NT2/D1 (cell line): ENCODE data around the gene POLN.

Experiments used
- SUZ12 ChIP-seq: IDR thresholded peaks from 2 replicates; pipeline ENCODE4 v1.6.1; 2011; ENCODE audit not compliant: insufficient read length, insufficient read depth; ENCODE audit errors: extremely low read depth
- ZNF274 ChIP-seq: IDR thresholded peaks from 2 replicates; pipeline ENCODE4 v1.6.1; 2011; ENCODE audit warnings: mild to moderate bottlenecking, low read depth, low read length

GRCh38 chr4:2266181-2266580 is 24.3 kb upstream of the POLN start:
- no peak for TF ChIP-seq SUZ12
- TF ChIP-seq ZNF274 = no peak
